ENCODE data around the gene ARID1B. TPM values are rescaled to one million over a fixed set of nuclear protein-coding genes. Genes with fewer than 3 reads are reported as not detected.

ARID1B gene
- total and polyA plus RNA-seq, 9 of the 15 experiments (the other 6 are each of a cell fraction or from before 2014, with no cell fraction given), result 12.5 to 50.5 (median 25.8) TPM

- no peak for TF ChIP-seq PBX2 (CRISPR knock-in tag; IDR thresholded peaks at IDR 0.05; ENCODE audit: low read depth)
- TF ChIP-seq PBX2 (tag; conservative IDR thresholded peaks at IDR 0.05; ENCODE audit: low read depth), result peak; percentile 55
- no peak for TF ChIP-seq ZNF282 (CRISPR knock-in tag; IDR thresholded peaks at IDR 0.05)
- TF ChIP-seq NCOR1 (IDR thresholded peaks at IDR 0.05), result no peak
- no peak for TF ChIP-seq KDM5B (IDR thresholded peaks at IDR 0.05; ENCODE audit: insufficient replicate concordance, low read depth, low read length)
- TF ChIP-seq SOX6 (IDR thresholded peaks at IDR 0.05), result peak; percentile 34; the same call in 1 of the 2 replicates
- 0 out of 4 replicates have a peak, but pooled peaks of 1 of the 2 experiments have one; percentile 21 for TF ChIP-seq MNT (conservative IDR thresholded peaks at IDR 0.05)
- no peak for TF ChIP-seq MED1 (CRISPR knock-in tag; IDR thresholded peaks at IDR 0.05; ENCODE audit: borderline replicate concordance)
- TF ChIP-seq THAP7 (CRISPR knock-in tag; IDR thresholded peaks at IDR 0.05), result no peak
- TF ChIP-seq SNIP1 (IDR thresholded peaks at IDR 0.05; ENCODE audit: low read depth), result no peak
- peak; percentile 74 for TF ChIP-seq ZNF121 (CRISPR knock-in tag; conservative IDR thresholded peaks at IDR 0.05)
- peak; percentile 54; the same call in 1 of the 2 replicates for TF ChIP-seq ZBTB33 (CRISPR knock-in tag; IDR thresholded peaks at IDR 0.05)
- no peak for TF ChIP-seq TOE1 (IDR thresholded peaks at IDR 0.05; ENCODE audit: borderline replicate concordance)
- no peak for TF ChIP-seq TOE1 (CRISPR knock-in tag; IDR thresholded peaks at IDR 0.05; ENCODE audit: borderline replicate concordance, low read depth)
- TF ChIP-seq SMAD1 (IDR thresholded peaks at IDR 0.05; ENCODE audit: low read depth, low read length, partially characterized antibody), result no peak
- TF ChIP-seq SMARCB1 (IDR thresholded peaks at IDR 0.05; ENCODE audit: insufficient read length, low read depth), result no peak
- no peak for TF ChIP-seq TEAD4 (IDR thresholded peaks at IDR 0.05; ENCODE audit: low read length)
- no peak for TF ChIP-seq TEAD4 (CRISPR knock-in tag; IDR thresholded peaks at IDR 0.05; ENCODE audit: borderline replicate concordance)
- TF ChIP-seq SNRNP70 (optimal IDR thresholded peaks at IDR 0.05; ENCODE audit: low read depth, low read length), result no peak
Observed at GRCh38 chr6:157061770-157062594, 284.8 kb downstream of the ARID1B start (continued).
